AG04450 (cell line): ENCODE results near the gene AK2. TPM values are rescaled to one million over a fixed set of nuclear protein-coding genes. Genes with fewer than 3 reads are reported as not detected.

ENCODE experiments used
- CTCF ChIA-PET: fragments of 300-600, 350-600 bp; formaldehyde crosslinking; extraction: SDS; loops from one replicate; lab custom pipeline; 2022; ENCODE audit warnings: antibody characterized with exemption, inconsistent platforms; lab: Charles Lee
- POLR2A ChIA-PET: fragments of 350-600 bp; formaldehyde crosslinking; extraction: SDS; loops from one replicate; lab custom pipeline; 2021; ENCODE audit warnings: antibody characterized with exemption, inconsistent platforms; lab: Yijun Ruan, JAX
- DNase-seq: peaks from one replicate; pipeline ENCODE4 v3.0.0-alpha.2; 2011; ENCODE audit warnings: low read depth, low spot score
- H3K27ac ChIP-seq: one replicate; pipeline ENCODE4 v1.5.1; 2012; ENCODE audit warnings: low read depth, low read length, control low read depth
- H3K27me3 ChIP-seq: one replicate; pipeline ENCODE4 v1.6.0; 2012; ENCODE audit warnings: low read length; ENCODE audit not compliant: control insufficient read depth, insufficient read depth
- H3K4me3 ChIP-seq: 2 replicates; pipeline ENCODE4 v1.5.1; 2011; ENCODE audit warnings: mild to moderate bottlenecking, low read depth, low read length, control low read depth
- H3K9me3 ChIP-seq: 2 replicates; pipeline ENCODE4 v1.5.1; 2012; ENCODE audit warnings: low read length; ENCODE audit not compliant: control insufficient read depth, insufficient read depth
- polyA plus RNA-seq: library from polyadenylated mRNA; depleted of rRNA; stranded (reverse); fragments of >200 nt; gene quantifications from 2 replicates; pipeline ENCODE4 v1.2.3, GENCODE V29; 2011
- TF ChIP-seq, protein P1 (sequence below): IDR thresholded peaks from 2 replicates; pipeline ENCODE4 v1.5.1; 2011; ENCODE audit warnings: low read depth, low read length, control low read depth, inconsistent platforms

The AK2 gene
- polyA plus RNA-seq, 1 experiment, result 129 TPM

DNA sequence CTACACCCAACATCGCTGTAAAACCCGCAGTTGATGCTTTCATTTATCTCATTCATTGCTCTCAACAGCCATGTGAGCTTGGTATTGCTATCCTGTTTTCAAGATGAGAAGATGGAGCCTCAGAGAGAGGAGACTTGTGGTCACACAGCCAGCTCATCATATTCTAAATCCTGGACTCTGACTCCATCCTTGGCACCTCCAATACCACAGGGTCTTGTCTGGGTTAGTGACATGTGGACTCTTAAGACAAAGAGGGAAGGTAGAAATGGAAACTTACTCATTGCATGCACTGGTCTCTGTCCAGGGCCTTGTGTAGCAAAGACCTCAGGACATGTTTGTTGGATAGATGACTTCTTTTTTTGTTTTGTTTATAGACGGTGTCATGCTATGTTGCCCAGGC is 65.1 kb downstream of the AK2 start:
- ChIA-PET POLR2A (interaction anchor here (0.6 kb wide), 1 partner anchor 134 kb away, joined by 11 read pairs; no protein-coding TSS in a partner anchor), CTCF (interaction anchor here (1.2 kb wide), 1 partner anchor 37 kb away, joined by 3 read pairs; no protein-coding TSS in a partner anchor)
- no peak for DNase-seq
- H3K27me3 ChIP-seq, result no peaks in the 10 kb centered on the region
- H3K27ac ChIP-seq, result no peak overlapping the region
- no peaks in the 10 kb centered on the region; the same call in 1 of the 2 replicates for H3K9me3 ChIP-seq
- H3K4me3 ChIP-seq, result no peak overlapping the region
- TF ChIP-seq, protein P1, sequence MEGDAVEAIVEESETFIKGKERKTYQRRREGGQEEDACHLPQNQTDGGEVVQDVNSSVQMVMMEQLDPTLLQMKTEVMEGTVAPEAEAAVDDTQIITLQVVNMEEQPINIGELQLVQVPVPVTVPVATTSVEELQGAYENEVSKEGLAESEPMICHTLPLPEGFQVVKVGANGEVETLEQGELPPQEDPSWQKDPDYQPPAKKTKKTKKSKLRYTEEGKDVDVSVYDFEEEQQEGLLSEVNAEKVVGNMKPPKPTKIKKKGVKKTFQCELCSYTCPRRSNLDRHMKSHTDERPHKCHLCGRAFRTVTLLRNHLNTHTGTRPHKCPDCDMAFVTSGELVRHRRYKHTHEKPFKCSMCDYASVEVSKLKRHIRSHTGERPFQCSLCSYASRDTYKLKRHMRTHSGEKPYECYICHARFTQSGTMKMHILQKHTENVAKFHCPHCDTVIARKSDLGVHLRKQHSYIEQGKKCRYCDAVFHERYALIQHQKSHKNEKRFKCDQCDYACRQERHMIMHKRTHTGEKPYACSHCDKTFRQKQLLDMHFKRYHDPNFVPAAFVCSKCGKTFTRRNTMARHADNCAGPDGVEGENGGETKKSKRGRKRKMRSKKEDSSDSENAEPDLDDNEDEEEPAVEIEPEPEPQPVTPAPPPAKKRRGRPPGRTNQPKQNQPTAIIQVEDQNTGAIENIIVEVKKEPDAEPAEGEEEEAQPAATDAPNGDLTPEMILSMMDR, result no peak

DNA sequence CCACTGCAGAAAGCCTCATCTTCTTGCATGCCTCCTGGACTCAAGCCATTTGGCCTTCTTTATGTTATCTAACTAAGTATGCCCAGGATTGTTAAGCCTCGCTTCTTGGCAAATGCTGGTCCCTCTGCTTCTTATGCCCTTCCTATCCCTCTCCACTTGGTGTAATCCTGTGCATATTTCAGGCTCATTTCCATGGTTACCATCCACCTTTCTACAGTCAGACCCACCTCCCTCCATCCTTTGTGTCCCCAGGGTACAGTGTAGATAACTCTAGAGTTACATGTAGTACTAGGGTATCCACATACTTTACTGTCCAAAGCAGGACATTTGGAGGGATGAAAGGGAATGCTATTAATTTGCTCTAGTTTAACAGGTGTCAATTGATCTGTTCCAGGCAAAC is 65.5 kb downstream of the AK2 start:
- H3K4me3 ChIP-seq, result no peak overlapping the region
- CTCF ChIA-PET, result interaction anchor here (1.2 kb wide), 1 partner anchor 37 kb away, joined by 3 read pairs; no protein-coding TSS in a partner anchor
- no peaks in the 10 kb centered on the region; the same call in 1 of the 2 replicates for H3K9me3 ChIP-seq
- TF ChIP-seq, protein P1, result no peak
- POLR2A ChIA-PET, result interaction anchor here (0.6 kb wide), 1 partner anchor 134 kb away, joined by 11 read pairs; no protein-coding TSS in a partner anchor
- DNase-seq, result no peak
- H3K27me3 ChIP-seq, result no peaks in the 10 kb centered on the region
- H3K27ac ChIP-seq, result no peak overlapping the region

DNA sequence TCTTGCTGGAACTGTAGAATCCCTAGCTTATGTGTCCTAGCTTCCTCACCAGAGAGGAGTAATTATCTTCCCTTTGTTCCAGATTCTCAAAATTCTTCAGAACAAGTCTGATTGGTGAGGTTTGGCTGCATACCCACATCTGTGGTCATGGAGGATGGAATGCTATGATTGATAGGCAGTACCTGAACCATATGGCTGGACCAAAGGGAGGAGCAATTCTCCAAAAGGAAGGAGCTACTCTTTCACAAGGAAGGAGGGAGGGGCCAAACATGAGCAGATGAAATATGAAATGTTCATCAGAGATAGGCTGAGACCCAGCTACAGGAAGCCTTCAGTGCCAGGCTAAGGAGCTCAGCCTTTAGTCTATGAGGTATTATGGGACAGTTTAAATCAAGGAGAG is 67.1 kb downstream of the AK2 start:
- DNase-seq, result no peak
- Histone ChIP-seq H3K27ac (no peak overlapping the region), H3K9me3 (no peaks in the 10 kb centered on the region), H3K27me3 (no peaks in the 10 kb centered on the region), H3K4me3 (no peak overlapping the region)
- ChIA-PET POLR2A (interaction anchor here (1.3 kb wide), 1 partner anchor 16 kb away, joined by 3 read pairs; no protein-coding TSS in a partner anchor), CTCF (no interaction called here)
- TF ChIP-seq, protein P1, result no peak

DNA sequence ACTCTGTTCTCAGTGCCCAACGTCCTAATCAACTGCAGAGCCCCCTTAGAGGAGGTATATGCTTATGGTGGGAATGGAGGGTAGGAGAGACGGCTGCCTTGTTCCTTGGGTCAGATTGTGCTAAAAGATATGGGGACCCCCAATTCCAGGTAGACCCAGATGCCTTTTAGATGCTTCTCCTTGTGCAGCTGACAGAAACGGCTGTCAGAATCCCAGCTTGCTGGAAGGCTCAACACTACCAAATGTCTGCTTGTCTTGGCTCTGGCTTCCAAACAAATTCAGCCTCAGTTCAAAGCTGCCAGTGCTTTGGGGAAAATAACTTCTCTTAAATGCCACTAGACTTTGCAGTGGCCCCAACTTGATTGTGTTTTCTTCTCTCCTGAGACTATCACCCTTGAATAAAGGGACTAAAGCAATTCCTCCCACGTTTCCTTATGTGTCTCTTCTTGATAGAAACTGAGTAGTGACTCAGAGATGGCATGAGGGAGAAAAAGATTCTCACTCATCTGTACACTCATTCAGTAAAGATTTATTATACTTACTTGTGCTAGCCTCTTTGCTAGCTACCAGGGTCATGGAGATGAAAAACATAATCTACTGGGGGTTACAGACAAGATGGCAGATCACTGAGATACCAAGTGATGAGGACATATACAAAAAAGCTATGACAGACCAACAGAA is 68.7 kb downstream of the AK2 start:
- no peak overlapping the region for H3K27ac ChIP-seq

More for the DNA sequence above, 68.7 kb downstream of the AK2 start:
- Histone ChIP-seq H3K9me3 (no peaks in the 10 kb centered on the region), H3K4me3 (no peak overlapping the region), H3K27me3 (no peaks in the 10 kb centered on the region)
- POLR2A ChIA-PET, result interaction anchor here (1.1 to 1.3 kb wide), 2 partner anchors 18 to 22 kb away, joined by 3 to 6 read pairs; no protein-coding TSS in a partner anchor
- TF ChIP-seq, protein P1, result no peak
- CTCF ChIA-PET, result no interaction called here
- DNase-seq, result no peak
